Loucy (cell line): Measurements from ENCODE around the gene SH2D4B.
"Not testable (repeated sequence)": the region's sequence is repeated elsewhere in the genome, so short reads cannot be mapped to it uniquely, and the experiment has no call there.

ENCODE experiments used
- CTCF ChIP-seq: fragments of 200-600 bp; sonication (generic); conservative IDR thresholded peaks from 2 replicates; pipeline ENCODE4 v1.5.1; 2014; ENCODE audit warnings: mild to moderate bottlenecking, antibody characterized with exemption, low read length
- EZH2phosphoT487 ChIP-seq: fragments of 200-600 bp; IDR thresholded peaks from 2 replicates; pipeline ENCODE4 v1.6.1; 2018; ENCODE audit warnings: antibody characterized with exemption, mild to moderate bottlenecking, moderate library complexity, borderline replicate concordance

GRCh38 chr10:80543319-80543672 is 5.6 kb downstream of the SH2D4B start:
- TF ChIP-seq CTCF, EZH2phosphoT487: not testable (repeated sequence)
